K562 (cell line): Measurements from ENCODE around the gene TUBG2. TPM values are rescaled to one million over a fixed set of nuclear protein-coding genes. Genes with fewer than 3 reads are reported as not detected.

Experiments
- ATAC-seq: fragments of 200-7000 bp; cut with Tn5 transposase; 3 replicates; pipeline ENCODE4 v1.9.1; 2020; ENCODE audit warnings: moderate library complexity
- BruUV-seq: library from RNA; stranded (reverse); fragments of 400-500 nt; replicated peaks from 2 replicates; lab custom pipeline; 2021; lab: Mats Ljungman, UMichigan
- CTCF ChIA-PET: fragments of 300-600 bp; formaldehyde crosslinking; extraction: SDS; loops from one replicate; lab custom pipeline; 2021; ENCODE audit warnings: low intra/inter-chr PET ratio; lab: Yijun Ruan, JAX
- POLR2A ChIA-PET: fragments of 300-600, 350-650 bp; sonication (Branson Sonifier 250); formaldehyde crosslinking; extraction: SDS; loops from one replicate; lab custom pipeline; 2021; ENCODE audit warnings: antibody characterized with exemption, inconsistent platforms; lab: Yijun Ruan, JAX
- DNase-seq, 4 experiments: peaks; one replicate each; pipeline versions ENCODE4 v3.0.0 to v3.0.0-alpha.2; 2011 to 2018; ENCODE audit warnings: low spot score in 3 of 4, mixed read lengths in 3 of 4; ENCODE audit errors: extremely low read depth in 1 of 4
- FAIRE-seq: peaks from 2 replicates; lab custom pipeline; 2011; peaks lifted over from hg19 to GRCh38; lab: Jason Lieb, UNC
- H2AFZ ChIP-seq: 2 replicates; pipeline ENCODE4 v1.6.0; 2011; ENCODE audit warnings: low read depth, low read length, control low read depth, inconsistent platforms
- H3K27ac ChIP-seq: fragments of 200-600 bp; 3 replicates; pipeline ENCODE4 v1.8.0; 2011; ENCODE audit warnings: low read depth, mild to moderate bottlenecking, control low read depth, inconsistent platforms, low read length, moderate library complexity, mixed read lengths; ENCODE audit errors: extremely low read depth
- H3K27me3 ChIP-seq, 2 experiments: fragments of 300-600 bp in 1 of 2; 2 replicates in 1 of 2; 3 replicates in 1 of 2; pipeline versions ENCODE4 v1.6.0 to v1.8.0; 2011; ENCODE audit warnings: inconsistent platforms in 2 of 2, low read length in 2 of 2, mild to moderate bottlenecking in 1 of 2, mixed read lengths in 1 of 2, moderate library complexity in 1 of 2; ENCODE audit not compliant: control insufficient read depth in 2 of 2, insufficient read depth in 2 of 2
- H3K36me3 ChIP-seq: fragments of 300-600 bp; 3 replicates; pipeline ENCODE4 v1.8.0; 2011; ENCODE audit warnings: mild to moderate bottlenecking, low read length, inconsistent platforms; ENCODE audit not compliant: control insufficient read depth, insufficient read depth
- H3K4me1 ChIP-seq, 2 experiments: fragments of 200-600 bp in 1 of 2; replicated peaks in 1 of 2; 2 replicates in 1 of 2; 3 replicates in 1 of 2; pipeline versions ENCODE4 v1.5.1 to v1.8.0; 2011; ENCODE audit warnings: inconsistent platforms in 2 of 2, low read length in 2 of 2, mild to moderate bottlenecking in 1 of 2, mixed read lengths in 1 of 2, moderate library complexity in 1 of 2; ENCODE audit not compliant: control insufficient read depth in 2 of 2, insufficient read depth in 2 of 2
- H3K4me2 ChIP-seq: 2 replicates; pipeline ENCODE4 v1.6.1; 2011; ENCODE audit warnings: low read length, control low read depth, inconsistent platforms, mixed read lengths; ENCODE audit not compliant: insufficient read depth
- H3K4me3 ChIP-seq: fragments of 200-600 bp; sonication (generic), shearing (Covaris generic); 2 replicates; pipeline ENCODE4 v1.5.1; 2016; ENCODE audit warnings: control low read depth, inconsistent platforms
- H3K79me2 ChIP-seq: fragments of 200-600 bp; 3 replicates; pipeline ENCODE4 v1.8.0; 2011; ENCODE audit warnings: low read length, inconsistent platforms; ENCODE audit not compliant: control insufficient read depth, insufficient read depth
- H3K9ac ChIP-seq, 2 experiments: 2 replicates each; pipeline versions ENCODE4 v1.6.0 to v1.6.1; 2011; ENCODE audit warnings: low read depth in 2 of 2, low read length in 2 of 2, control low read depth in 1 of 2, inconsistent platforms in 1 of 2, mild to moderate bottlenecking in 1 of 2, mixed read lengths in 1 of 2; ENCODE audit not compliant: insufficient read depth in 1 of 2
- H3K9me1 ChIP-seq: one replicate; pipeline ENCODE4 v1.6.0; 2011; ENCODE audit warnings: inconsistent platforms, mild to moderate bottlenecking, low read length, moderate library complexity; ENCODE audit not compliant: control insufficient read depth, insufficient read depth
- H3K9me3 ChIP-seq: replicated peaks from 2 replicates; pipeline ENCODE4 v1.5.1; 2011; ENCODE audit warnings: low read depth, low read length, inconsistent platforms; ENCODE audit not compliant: control insufficient read depth, insufficient read depth
- H4K20me1 ChIP-seq: replicated peaks from 2 replicates; pipeline ENCODE4 v1.6.1; 2011; ENCODE audit warnings: low read length, inconsistent platforms, mixed read lengths; ENCODE audit not compliant: control insufficient read depth, insufficient read depth
- ATF4 ChIP-seq: fragments of 450-650 bp; formaldehyde crosslinking; IDR thresholded peaks from 2 replicates; pipeline ENCODE4 v1.4.0; 2022; ENCODE audit warnings: mild to moderate bottlenecking, moderate library complexity
- DACH1 ChIP-seq: fragments of 450-650 bp; IDR thresholded peaks from 2 replicates; pipeline ENCODE4 v1.6.1; 2018; ENCODE audit not compliant: partially characterized antibody
- HNRNPLL ChIP-seq: fragments of 200-400 bp; formaldehyde crosslinking; IDR thresholded peaks from 2 replicates; pipeline ENCODE4 v1.6.1; 2017; ENCODE audit warnings: low read length, low read depth, mild to moderate bottlenecking; ENCODE audit not compliant: poor library complexity, severe bottlenecking
- MBD2 ChIP-seq: sonication (generic); IDR thresholded peaks from 2 replicates; pipeline ENCODE4 v1.6.1; 2016; ENCODE audit warnings: low read depth, borderline replicate concordance
- NFYB ChIP-seq: IDR thresholded peaks from 2 replicates; pipeline ENCODE4 v1.6.1; 2011; ENCODE audit warnings: mild to moderate bottlenecking, moderate library complexity; ENCODE audit not compliant: insufficient read length; ENCODE audit errors: extremely low read depth
- POLR2AphosphoS2 ChIP-seq: IDR thresholded peaks from 2 replicates; pipeline ENCODE4 v1.6.1; 2012; ENCODE audit warnings: low read length, improper control_type of control experiment
- POLR2G ChIP-seq: fragments of 200-400 bp; formaldehyde crosslinking; IDR thresholded peaks from 2 replicates; pipeline ENCODE4 v1.6.1; 2017; ENCODE audit warnings: low read depth, mild to moderate bottlenecking, antibody characterized with exemption, low read length, moderate library complexity
- SRSF1 ChIP-seq: fragments of 200-400 bp; formaldehyde crosslinking; IDR thresholded peaks from 2 replicates; pipeline ENCODE4 v1.6.1; 2017; ENCODE audit warnings: mild to moderate bottlenecking, low read depth, low read length, moderate library complexity
- STAG1 ChIP-seq: sonication (generic); formaldehyde crosslinking; IDR thresholded peaks from 2 replicates; pipeline ENCODE4 v1.5.0; 2020; ENCODE audit warnings: missing genetic modification reagents, borderline replicate concordance
- ZNF766 ChIP-seq: fragments of 200-800 bp; sonication (Bioruptor generic); conservative IDR thresholded peaks from 2 replicates; pipeline ENCODE4 v1.6.1; 2016; ENCODE audit warnings: missing genetic modification characterization, missing compliant biosample characterization
- whole genome bisulfite sequencing: fragments of 100-300 bp; shearing (Covaris generic); methylation state at CpG from one replicate; pipeline ENCODE4 v1.1.6; 2016; ENCODE audit warnings: low coverage, mixed read lengths; ENCODE audit not compliant: insufficient coverage; ENCODE audit errors: missing lambda C conversion rate; 5-methylcytosine and 5-hydroxymethylcytosine counted together
- in situ Hi-C: fragments of 300-500 bp; cut with MboI; formaldehyde crosslinking; loops from 4 replicates; pipeline ENCODE4 v1.15.0; 2018; ENCODE audit warnings: inconsistent platforms, mixed read lengths
- intact Hi-C: fragments of 100-400 bp; cut with micrococcal nuclease; formaldehyde crosslinking; loops from 2 replicates; pipeline ENCODE4 v1.14.2; 2022
- polyA plus RNA-seq, 8 experiments: library from polyadenylated mRNA; depleted of rRNA in 4 of 8; stranded (reverse) in 5 of 8; unstranded in 3 of 8; fragments of >200 nt; fragmentation: Nextera tagmentation in 2 of 8; fragmentation: Illumina TruSeq in 1 of 8; extraction: Ambion mirVana in 2 of 8; extraction: Trizol in 1 of 8; gene quantifications; 2 replicates each; pipeline versions ENCODE4 v1.2.1 to v1.2.3, GENCODE V29; 2011 to 2014; ENCODE audit warnings: inconsistent platforms in 1 of 8, missing spikeins in 1 of 8
- total RNA-seq, 7 experiments: library from RNA; depleted of rRNA in 6 of 7; stranded (reverse); fragments of >200 nt in 6 of 7; fragmentation: Illumina TruSeq in 2 of 7; extraction: Trizol in 2 of 7; gene quantifications; 2 replicates each; pipeline versions ENCODE4 v1.2.1 to v1.2.3, GENCODE V29; 2011 to 2021; ENCODE audit warnings: low replicate concordance in 1 of 7

TUBG2 gene
- total and polyA plus RNA-seq, 9 of the 15 experiments (the other 6 are each of a cell fraction or from before 2014, with no cell fraction given) = 0.09 to 0.80 (median 0.24) TPM; not detected in 2

- Histone ChIP-seq H3K9me1 (no peaks in the 10 kb centered on the region), H3K9me3 (no peaks in the 10 kb centered on the region), H3K4me2 (no peak overlapping the region), H3K79me2 (no peaks in the 10 kb centered on the region), H3K27ac (no peak overlapping the region), H3K36me3 (peaks cover 44% of the 10 kb centered on the region; the same call in 2 of the 3 replicates), H2AFZ (no peak overlapping the region), H3K9ac (peak overlapping the region in 1 of 2 experiments; percentile 68; a peak in 1 of 4 replicates), H4K20me1 (no peaks in the 10 kb centered on the region), H3K4me3 (no peak overlapping the region), H3K27me3 (no peaks in the 10 kb centered on the region), H3K4me1 (peaks cover 0 to 33% of the 10 kb centered on the region in 2 experiments; a peak in 2 of 5 replicates)
- TF ChIP-seq MBD2 (no peak), ZNF766 (CRISPR knock-in tag) (no peak), DACH1 (no peak), POLR2AphosphoS2 (peak; percentile 52; the same call in 1 of the 2 replicates)
- in situ Hi-C loops = no loop called here
- DNase-seq (no peak), FAIRE-seq (no peak), ATAC-seq (no peak; the same call in 2 of the 3 replicates)
- 50% methylated on average over 7 of the region's 7 CpGs for WGBS
- no TSS peak for BruUV-seq
- intact Hi-C loops = no loop called here
- POLR2A ChIA-PET = interaction anchor here (0.6 to 1.6 kb wide), 7 partner anchors 9 to 82 kb away, joined by 3 to 6 read pairs (median 4); partner anchors contain the start of gene PLEKHH3
- CTCF ChIA-PET = no interaction called here
These were observed 8.2 kb downstream of the TUBG2 start for GRCh38 chr17:42667088-42667951.

- H4K20me1 ChIP-seq = peaks cover 2% of the 10 kb centered on the region
- DNase-seq (no peak), FAIRE-seq (no peak), ATAC-seq (no peak)
- peaks cover 63% of the 10 kb centered on the region; the same call in 2 of the 3 replicates for H3K36me3 ChIP-seq
- peaks cover 7 to 48% of the 10 kb centered on the region in 2 experiments for H3K4me1 ChIP-seq
- no TSS peak for BruUV-seq
- H3K9ac ChIP-seq = no peak overlapping the region
- no peaks in the 10 kb centered on the region for H3K9me3 ChIP-seq
- no peaks in the 10 kb centered on the region for H3K27me3 ChIP-seq
- intact Hi-C loops = no loop called here
- ChIA-PET POLR2A (interaction anchor here (1.0 to 1.8 kb wide), 5 partner anchors 8 to 60 kb away, joined by 4 to 7 read pairs (median 5); partner anchors contain the start of genes RETREG3 and TUBG1), CTCF (no interaction called here)
- 93% methylated on average over 7 of the region's 12 CpGs for WGBS
- no peaks in the 10 kb centered on the region for H3K9me1 ChIP-seq
- TF ChIP-seq SRSF1 = no peak
- no peak for TF ChIP-seq STAG1
- TF ChIP-seq ATF4 (CRISPR knock-in tag) = no peak
- peak; percentile 37; the same call in 1 of the 2 replicates for TF ChIP-seq POLR2G
- TF ChIP-seq NFYB = no peak
- TF ChIP-seq HNRNPLL = no peak
- H3K4me2 ChIP-seq = no peak overlapping the region
- in situ Hi-C loops = no loop called here
- H2AFZ ChIP-seq = no peak overlapping the region
- no peak overlapping the region for H3K27ac ChIP-seq
- H3K79me2 ChIP-seq = peaks cover 6% of the 10 kb centered on the region; the same call in 2 of the 3 replicates
- no peak overlapping the region for H3K4me3 ChIP-seq
These were observed 10.6 kb downstream of the TUBG2 start for GRCh38 chr17:42669705-42669976.
